ENCODE measurements around the gene RBBP5.

DNA sequence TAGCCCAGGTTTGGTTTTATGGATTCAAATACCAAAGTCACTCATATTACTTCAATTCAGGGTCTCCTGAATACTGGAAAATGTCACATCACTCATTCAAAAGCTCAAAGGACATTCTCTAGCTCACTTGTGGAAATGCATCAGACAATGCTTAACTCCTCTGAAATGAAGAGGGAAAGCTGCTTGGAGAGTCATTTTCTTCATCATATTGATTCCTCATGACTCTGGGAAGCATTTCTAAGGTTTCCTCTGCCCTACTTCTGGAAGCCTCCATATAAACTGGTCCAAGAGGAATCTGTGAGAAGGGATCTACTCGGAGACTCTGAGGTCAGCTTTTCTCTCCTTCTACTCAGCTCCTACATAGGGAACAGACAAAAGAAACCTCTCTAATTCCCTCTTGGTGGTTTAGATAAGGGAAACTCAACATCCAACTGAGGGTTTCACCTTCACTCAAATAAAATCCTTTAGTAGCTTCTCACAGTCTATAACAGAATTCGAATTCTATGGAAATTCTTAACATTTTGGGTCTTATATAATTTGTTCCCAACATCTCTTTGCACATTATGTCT, 36.4 kb upstream of the RBBP5 start:
- TF ChIP-seq, protein P1, sequence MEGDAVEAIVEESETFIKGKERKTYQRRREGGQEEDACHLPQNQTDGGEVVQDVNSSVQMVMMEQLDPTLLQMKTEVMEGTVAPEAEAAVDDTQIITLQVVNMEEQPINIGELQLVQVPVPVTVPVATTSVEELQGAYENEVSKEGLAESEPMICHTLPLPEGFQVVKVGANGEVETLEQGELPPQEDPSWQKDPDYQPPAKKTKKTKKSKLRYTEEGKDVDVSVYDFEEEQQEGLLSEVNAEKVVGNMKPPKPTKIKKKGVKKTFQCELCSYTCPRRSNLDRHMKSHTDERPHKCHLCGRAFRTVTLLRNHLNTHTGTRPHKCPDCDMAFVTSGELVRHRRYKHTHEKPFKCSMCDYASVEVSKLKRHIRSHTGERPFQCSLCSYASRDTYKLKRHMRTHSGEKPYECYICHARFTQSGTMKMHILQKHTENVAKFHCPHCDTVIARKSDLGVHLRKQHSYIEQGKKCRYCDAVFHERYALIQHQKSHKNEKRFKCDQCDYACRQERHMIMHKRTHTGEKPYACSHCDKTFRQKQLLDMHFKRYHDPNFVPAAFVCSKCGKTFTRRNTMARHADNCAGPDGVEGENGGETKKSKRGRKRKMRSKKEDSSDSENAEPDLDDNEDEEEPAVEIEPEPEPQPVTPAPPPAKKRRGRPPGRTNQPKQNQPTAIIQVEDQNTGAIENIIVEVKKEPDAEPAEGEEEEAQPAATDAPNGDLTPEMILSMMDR (conservative IDR thresholded peaks at IDR 0.05; ENCODE audit: low read depth, low read length), result no peak
- no peak for TF ChIP-seq CHD1 (IDR thresholded peaks at IDR 0.05; ENCODE audit: low read depth, low read length)
- no peak for TF ChIP-seq MXI1 (IDR thresholded peaks at IDR 0.05; ENCODE audit: borderline replicate concordance, low read depth, low read length)
- no peak for TF ChIP-seq MAFK (IDR thresholded peaks at IDR 0.05; ENCODE audit: low read depth, low read length)
- TF ChIP-seq MAZ (IDR thresholded peaks at IDR 0.05; ENCODE audit: borderline replicate concordance, low read depth, low read length), result no peak
- no peak for TF ChIP-seq POLR2A (IDR thresholded peaks at IDR 0.05; ENCODE audit: low read depth, low read length)
- TF ChIP-seq BHLHE40 (IDR thresholded peaks at IDR 0.05; ENCODE audit: low read depth, low read length), result no peak
- no peak for TF ChIP-seq RAD21 (IDR thresholded peaks at IDR 0.05; ENCODE audit: low read length)
- no peak for TF ChIP-seq NFE2L2 (IDR thresholded peaks at IDR 0.05; ENCODE audit: low read depth, low read length)
- TF ChIP-seq SMC3 (IDR thresholded peaks at IDR 0.05; ENCODE audit: low read depth, low read length), result no peak
- no peak for TF ChIP-seq FOS (IDR thresholded peaks at IDR 0.05; ENCODE audit: low read depth, low read length)

Data from IMR-90 (cell line).